T-helper 2 cell treated with Interferon-gamma antibody and Interleukin-4, amounts not matched to agents 100 ng/mL and 5 ng/mL, for 36 hours (primary cell): Measurements from ENCODE around the gene CIC. TPM values are rescaled to one million over a fixed set of nuclear protein-coding genes. Genes with fewer than 3 reads are reported as not detected.

ENCODE experiments used
- intact Hi-C: fragments of 100-400 bp; cut with micrococcal nuclease; formaldehyde crosslinking; loops from one replicate; pipeline ENCODE4 v1.15.1; 2023
- total RNA-seq: library from RNA; stranded (reverse); gene quantifications from 2 replicates; pipeline ENCODE4 v1.2.3, GENCODE V29; 2022

Gene CIC
- total RNA-seq, 1 donor from 2014 or later = 71.8 TPM

GRCh38 chr19:42274065-42274682, 5.1 kb downstream of the CIC start:
- intact Hi-C loops = no loop called here

DNA sequence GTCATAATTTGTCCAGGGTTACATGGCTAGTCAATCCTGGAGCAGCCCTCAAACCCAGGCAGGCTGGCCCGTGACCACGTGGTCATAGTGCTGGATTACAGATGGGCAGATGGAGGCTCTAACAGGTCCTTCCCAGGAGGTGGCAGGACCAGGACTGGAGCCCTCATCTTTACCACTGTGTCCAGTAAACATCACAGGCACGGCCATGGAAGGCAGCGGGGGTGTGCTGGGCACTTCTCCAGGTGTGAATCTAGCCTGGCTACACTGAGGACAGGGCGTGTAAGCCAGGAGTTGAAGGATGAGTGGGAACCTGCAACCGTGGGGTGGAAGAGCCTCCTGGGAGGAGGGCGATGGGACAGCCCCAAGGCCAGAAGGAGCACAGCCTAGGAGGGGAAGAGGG, 6.1 kb downstream of the CIC start:
- intact Hi-C loops = no loop called here

DNA sequence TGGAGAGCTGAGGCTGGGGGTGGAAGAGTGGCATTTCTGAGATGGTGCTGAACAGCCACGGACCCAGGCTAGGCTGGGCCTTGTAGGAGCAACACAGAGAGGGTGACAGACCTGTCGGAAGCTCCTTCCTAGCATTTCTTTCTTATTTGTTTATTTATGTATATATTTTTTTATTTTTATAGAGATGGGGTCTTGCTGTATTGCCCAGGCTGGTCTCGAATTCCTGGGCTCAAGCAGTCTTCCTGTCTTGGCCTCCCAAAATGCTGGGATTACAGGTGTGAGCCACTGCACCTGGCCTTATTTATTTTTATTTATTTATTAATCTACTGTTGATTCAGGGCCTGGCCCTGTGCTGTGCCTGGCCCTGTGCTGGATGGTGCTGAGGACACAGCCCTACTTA, 6.5 kb downstream of the CIC start:
- intact Hi-C loops = no loop called here

DNA sequence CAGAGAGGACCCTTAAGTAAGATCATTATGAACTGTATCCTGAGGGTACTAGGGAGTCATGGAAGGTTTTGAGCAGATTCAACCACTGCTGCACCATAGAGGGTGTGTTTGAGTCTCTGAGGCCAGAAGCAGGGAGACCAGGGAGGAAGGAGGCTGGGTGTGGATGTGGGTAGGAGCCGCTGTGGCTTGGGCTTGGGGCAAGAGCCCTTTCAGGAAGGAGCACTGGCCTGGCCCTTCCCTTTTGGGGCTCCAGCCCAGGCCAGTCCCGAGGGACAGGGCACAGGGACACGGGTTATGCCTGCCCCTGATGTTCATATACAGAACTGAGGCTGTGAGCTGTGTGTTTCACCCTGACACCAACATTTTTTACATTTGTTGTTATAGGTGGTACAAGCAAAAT, 7.2 kb downstream of the CIC start:
- intact Hi-C loops = no loop called here

GRCh38 chr19:42276821-42277220, 7.8 kb downstream of the CIC start:
- intact Hi-C loops = no loop called here

DNA sequence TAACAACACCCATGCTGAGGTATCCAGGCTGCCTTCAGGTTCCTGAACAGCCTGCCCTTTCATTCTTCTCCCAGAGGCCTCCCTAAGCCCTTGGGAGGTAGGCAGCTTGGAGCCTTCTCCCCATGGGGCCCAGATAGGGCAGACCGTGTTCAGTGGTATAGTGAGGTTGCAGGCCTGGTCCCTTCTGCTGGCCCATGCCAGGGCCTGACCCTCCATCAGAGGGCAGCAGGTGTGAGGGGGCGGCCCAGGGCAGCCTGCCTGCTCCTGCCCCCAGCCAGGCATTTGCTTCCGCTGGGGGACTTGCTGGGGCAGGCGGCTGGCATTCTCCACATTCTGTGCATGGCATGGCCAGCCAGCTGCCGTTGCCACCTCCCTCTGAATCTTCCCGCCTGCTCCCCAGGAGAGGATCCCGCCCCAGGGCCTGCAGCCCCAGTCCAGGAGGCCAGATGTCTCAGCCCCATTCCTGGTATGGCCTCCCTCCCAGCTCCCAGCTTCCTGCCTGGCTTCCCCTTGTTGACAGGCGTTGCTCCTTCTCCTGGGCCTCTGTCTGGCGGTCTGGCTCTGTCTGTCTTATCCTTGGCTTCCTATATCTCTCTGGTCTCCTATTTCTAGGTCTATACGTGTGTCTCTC, 8.9 kb downstream of the CIC start:
- intact Hi-C loops = loop anchor here (2.0 kb wide), 1 partner anchor 169 kb away; no protein-coding TSS in a partner anchor

DNA sequence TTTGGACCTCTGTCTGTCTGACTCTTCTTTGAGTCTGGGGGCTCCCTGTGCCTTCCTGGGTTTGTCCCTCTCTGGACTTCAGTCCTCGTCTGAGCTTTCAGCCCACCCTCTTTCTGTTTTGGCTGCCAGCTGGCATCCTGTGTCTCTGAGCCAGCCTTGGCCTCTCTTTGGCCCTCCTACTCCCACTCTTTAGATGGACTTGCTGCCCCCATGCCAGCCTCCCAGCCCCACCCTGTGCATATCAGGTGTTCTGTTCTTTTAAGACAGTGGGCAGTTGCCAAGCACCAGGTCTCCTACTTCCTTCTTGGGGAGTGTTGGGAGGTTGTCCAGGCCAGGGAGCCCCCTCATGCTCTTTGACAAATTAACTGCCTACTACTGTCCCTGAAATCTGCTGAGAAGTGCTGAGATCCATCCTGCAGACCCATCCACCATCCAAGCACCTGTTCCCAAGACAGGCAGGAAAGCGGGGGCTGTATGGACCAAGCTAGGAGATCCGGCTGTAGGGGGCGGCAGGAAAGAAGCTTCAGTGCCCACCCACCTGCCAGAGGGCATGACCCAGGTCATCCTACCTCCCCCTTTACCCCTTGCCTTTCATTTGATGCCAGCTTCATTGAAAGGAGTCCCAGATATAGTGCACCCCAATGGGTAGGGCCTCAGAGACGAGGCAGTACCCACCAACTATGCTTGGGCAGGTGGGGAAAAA, 9.6 kb downstream of the CIC start:
- intact Hi-C loops = loop anchor here (2.0 kb wide), 1 partner anchor 170 kb away; no protein-coding TSS in a partner anchor

- intact Hi-C loops = loop anchor here (2.0 kb wide), 1 partner anchor 171 kb away; no protein-coding TSS in a partner anchor
Measured at GRCh38 chr19:42279155-42279901, 10.3 kb downstream of the CIC start.

DNA sequence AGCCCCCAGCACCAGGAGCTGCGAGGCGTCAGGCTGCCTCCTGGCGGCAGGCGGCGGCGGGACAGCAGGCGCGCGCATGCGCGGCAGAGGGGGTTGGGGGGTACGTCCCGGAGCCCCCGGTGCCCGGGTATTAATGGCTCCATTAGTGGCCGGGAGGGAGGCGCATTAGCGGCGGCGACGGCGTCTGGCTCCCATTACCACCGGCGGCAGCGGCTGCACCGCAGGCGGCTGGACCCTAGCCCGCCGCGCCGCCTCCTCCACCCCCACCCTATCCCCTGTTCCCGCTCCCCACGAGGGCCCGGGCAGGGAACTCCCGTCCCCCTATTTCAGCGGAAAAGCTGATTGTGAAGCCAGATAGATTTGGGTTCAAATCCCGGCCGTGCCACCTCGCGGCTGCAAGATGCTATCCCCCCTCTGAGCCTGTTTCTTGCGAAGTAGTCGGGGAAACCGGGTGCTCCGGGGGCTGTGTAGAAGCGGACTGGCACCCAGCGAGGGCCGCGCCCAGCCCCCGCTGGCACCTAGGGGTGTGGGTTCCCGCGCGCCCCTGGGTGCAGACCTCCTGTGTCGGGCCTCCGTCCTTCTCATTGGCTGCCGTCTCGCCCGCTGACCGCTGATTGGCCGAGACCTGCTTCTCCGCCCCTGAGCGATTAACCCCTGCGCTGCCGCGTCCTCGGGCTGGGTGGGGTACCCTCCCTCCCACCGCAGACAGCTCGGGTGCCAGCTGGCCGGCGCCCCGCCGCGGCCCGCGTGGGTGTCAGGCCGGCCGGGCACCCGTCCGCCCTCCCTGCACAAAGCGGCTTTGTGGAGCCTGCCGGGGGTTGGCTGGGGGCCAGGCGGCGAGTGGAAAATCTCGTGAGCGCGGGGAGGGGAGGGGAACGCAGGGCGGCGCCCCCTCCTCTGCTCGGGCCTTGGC, 11.1 kb downstream of the CIC start:
- intact Hi-C loops = loop anchor here (1.0 to 5.0 kb wide), 5 partner anchors 12 to 203 kb away; partner anchors contain the start of gene ZNF574

- intact Hi-C loops = loop anchor here (1.0 to 5.0 kb wide), 4 partner anchors 12 to 203 kb away; partner anchors contain the start of gene ZNF574
Measured at GRCh38 chr19:42280815-42281145, 11.7 kb downstream of the CIC start.

DNA sequence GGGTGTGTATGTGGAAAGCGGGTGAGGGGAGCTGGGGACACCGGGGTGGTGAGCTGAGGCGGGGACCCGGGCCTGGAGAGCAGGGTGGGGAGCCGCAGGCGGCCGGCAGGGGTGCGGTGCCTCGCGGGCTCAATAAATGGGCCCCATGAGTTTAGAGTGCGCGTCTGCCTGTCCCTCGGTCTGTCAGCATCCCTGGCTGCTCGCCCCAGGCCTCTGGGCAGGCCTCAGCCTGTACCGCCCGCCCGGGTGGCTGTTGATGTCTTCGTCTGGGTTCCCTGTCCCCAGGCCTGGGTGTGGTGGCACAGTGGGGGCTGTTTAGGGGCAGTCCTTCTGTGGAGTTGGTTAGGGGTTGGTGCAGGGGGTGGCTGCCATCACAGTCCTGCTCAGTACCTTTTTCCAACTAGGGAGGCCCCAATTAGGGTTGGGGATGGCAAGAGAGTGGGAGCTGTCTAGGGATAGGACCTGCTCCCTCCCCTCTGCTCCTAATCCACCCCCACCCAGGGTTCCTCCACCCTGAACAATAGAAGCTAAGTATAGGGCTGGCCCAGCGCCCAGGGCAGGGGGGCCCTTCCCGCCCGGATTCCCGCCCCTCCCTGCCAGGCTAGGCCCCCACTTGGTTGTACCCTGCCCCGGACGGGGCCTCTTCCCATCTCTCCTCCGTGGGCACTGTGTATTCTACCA, 12.2 kb downstream of the CIC start:
- intact Hi-C loops = loop anchor here (5.0 kb wide), 3 partner anchors 84 to 204 kb away; partner anchors contain the start of gene ZNF574

- intact Hi-C loops = loop anchor here (5.0 kb wide), 3 partner anchors 85 to 205 kb away; partner anchors contain the start of gene ZNF574
Measured at GRCh38 chr19:42281827-42282762, 13.0 kb downstream of the CIC start.

GRCh38 chr19:42282819-42283187, 13.8 kb downstream of the CIC start:
- intact Hi-C loops = loop anchor here (1.0 to 5.0 kb wide), 9 partner anchors 19 to 206 kb away; partner anchors contain the start of genes DEDD2, GSK3A, MEGF8 and PAFAH1B3

DNA sequence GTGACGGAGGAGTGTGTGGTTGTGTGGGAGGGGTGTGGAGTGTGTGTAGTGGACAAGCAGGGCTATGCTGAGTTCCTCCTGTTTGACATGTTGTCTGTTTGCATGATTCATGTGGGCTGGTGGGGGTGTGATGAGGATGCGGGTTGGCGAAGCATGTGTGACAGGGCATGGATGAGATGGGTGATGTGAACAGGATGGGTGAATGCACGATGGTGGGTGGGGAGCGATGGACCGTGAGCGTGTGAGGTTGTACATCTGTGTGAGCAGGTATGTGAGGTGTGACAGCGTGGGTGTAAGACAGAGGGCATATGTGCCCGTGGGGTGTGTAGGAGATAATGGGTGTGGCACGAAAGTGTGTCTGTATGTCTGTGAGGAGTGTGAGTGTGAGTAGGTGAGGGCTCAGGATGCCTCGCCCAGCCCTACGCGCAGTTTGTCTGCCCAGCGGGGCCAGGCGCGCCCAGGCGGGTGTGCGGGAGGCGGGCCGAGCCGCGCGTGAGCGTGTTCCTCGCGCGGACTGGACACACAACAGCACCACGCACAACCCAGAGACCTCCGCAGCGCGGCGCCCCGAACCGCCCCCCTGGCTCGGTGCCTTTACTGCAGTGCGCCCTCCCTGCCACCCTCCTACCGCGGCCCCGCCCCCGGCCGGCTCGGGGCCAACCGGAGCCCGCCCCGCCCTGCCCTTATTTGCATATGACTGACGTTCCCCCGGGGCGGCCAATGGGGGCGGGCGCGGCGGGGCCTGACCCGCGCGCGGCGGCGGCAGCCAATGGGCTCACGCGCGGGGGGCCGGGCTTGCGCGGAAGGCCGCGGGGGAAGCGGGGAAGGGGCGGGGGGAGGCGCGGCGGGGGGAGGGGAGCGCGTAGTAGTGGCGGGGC, 14.4 kb downstream of the CIC start:
- intact Hi-C loops = loop anchor here (1.0 to 5.0 kb wide), 9 partner anchors 19 to 206 kb away; partner anchors contain the start of genes DEDD2, GSK3A, MEGF8 and PAFAH1B3

DNA sequence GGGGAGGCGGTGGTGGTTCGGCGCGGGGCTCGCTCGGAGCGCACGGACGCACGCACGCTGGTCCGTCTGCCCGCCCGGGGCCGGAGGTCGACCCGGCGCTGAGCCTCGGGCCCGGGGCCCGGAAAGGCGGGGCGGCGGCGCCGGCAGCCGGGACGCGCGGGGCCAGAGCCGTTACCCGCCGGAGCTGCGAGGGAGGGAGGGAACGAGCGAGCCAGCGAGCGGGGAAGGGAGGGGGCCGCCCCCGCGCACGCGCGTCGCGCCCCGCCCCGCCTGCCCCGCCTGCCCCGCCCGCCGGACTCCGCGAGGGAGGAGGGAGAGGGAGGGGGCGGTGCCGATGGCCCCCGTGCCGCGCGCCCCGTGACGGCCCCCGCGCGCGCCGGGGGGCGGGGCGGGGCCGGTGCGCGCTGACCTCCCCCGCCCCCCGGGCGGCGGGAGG, 15.0 kb downstream of the CIC start:
- intact Hi-C loops = loop anchor here (5.0 kb wide), 3 partner anchors 87 to 207 kb away; partner anchors contain the start of gene ZNF574

DNA sequence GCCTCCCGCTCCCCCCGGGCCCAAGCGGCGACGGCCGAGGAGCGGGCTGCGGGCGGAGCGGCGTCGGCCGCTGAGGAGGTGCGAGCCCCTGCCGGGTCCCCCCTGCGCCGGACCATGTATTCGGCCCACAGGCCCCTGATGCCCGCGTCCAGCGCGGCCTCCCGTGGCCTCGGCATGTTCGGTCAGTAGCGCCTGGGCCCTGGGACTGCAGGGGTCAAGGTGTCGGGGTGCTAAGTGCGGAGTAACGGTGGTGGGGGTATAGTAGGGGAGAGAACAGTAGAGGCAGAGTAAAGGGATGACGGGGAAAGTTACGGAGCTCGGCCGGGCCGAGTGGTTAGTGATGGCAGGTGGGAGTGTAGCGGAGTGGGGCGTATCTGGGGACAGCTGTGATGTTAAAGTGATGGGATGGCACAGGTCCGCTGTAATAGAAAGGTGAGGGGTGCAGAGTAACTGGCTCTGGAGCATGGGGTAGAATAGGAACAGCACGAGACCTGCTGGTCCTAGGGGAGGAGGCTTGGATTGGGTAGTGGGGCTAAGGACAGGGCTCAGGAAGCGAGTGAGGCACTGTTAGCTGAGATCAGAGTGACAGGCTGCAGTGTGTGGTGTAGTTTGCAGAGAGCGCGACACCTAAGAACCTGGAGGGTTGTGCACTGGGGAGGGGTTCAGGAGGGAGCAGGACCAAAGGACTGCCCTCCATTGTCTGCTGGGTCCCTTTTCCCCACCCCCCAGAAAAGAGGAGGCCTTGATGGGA, 15.7 kb downstream of the CIC start:
- intact Hi-C loops = loop anchor here (5.0 kb wide), 3 partner anchors 87 to 207 kb away; partner anchors contain the start of gene ZNF574

GRCh38 chr19:42285541-42285941, 16.5 kb downstream of the CIC start:
- intact Hi-C loops = no loop called here
